Fibroblast of lung (primary cell): ENCODE measurements around the gene EMC8. TPM values are rescaled to one million over a fixed set of nuclear protein-coding genes. Genes with fewer than 3 reads are reported as not detected.
A peak's percentile ranks its signal among the peaks of the same experiment; 100 is the strongest.

Source experiments
- DNase-seq, 2 donors: peaks; one replicate each; pipeline versions ENCODE4 v3.0.0 to v3.0.0-alpha.2; 2010; ENCODE audit warnings: low read depth in 2 of 2
- H2AFZ ChIP-seq: 2 replicates; pipeline ENCODE4 v1.5.1; 2012; ENCODE audit warnings: low read length, control low read depth, inconsistent platforms
- H3K27ac ChIP-seq: 2 replicates; pipeline ENCODE4 v1.5.1; 2011; ENCODE audit warnings: low read length, control low read depth; ENCODE audit not compliant: insufficient read depth
- H3K27me3 ChIP-seq: 2 replicates; pipeline ENCODE4 v1.5.1; 2011; ENCODE audit warnings: mild to moderate bottlenecking, low read length; ENCODE audit not compliant: control insufficient read depth, insufficient read depth
- H3K36me3 ChIP-seq: 2 replicates; pipeline ENCODE4 v1.5.1; 2011; ENCODE audit warnings: low read length; ENCODE audit not compliant: control insufficient read depth, insufficient read depth
- H3K4me1 ChIP-seq: 2 replicates; pipeline ENCODE4 v1.5.1; 2011; ENCODE audit warnings: low read length; ENCODE audit not compliant: control insufficient read depth, insufficient read depth; ENCODE audit errors: extremely low read depth
- H3K4me2 ChIP-seq: 2 replicates; pipeline ENCODE4 v1.5.1; 2011; ENCODE audit warnings: low read length, control low read depth; ENCODE audit not compliant: insufficient read depth; ENCODE audit errors: extremely low read depth
- H3K4me3 ChIP-seq, 4 experiments: fragments of 200-600 bp in 1 of 4; sonication (generic) in 1 of 4; replicated peaks in 1 of 4; 2 replicates each; pipeline ENCODE4 v1.5.1; 2011 to 2016; ENCODE audit warnings: low read length in 4 of 4, low read depth in 3 of 4, mild to moderate bottlenecking in 3 of 4, control low read depth in 2 of 4, inconsistent platforms in 1 of 4, mixed read lengths in 1 of 4; ENCODE audit not compliant: insufficient read depth in 1 of 4; ENCODE audit errors: control extremely low read depth in 1 of 4
- H3K79me2 ChIP-seq: 2 replicates; pipeline ENCODE4 v1.5.1; 2012; ENCODE audit warnings: mild to moderate bottlenecking, low read length, inconsistent platforms; ENCODE audit not compliant: control insufficient read depth, insufficient read depth
- H3K9ac ChIP-seq: 2 replicates; pipeline ENCODE4 v1.5.1; 2011; ENCODE audit warnings: mild to moderate bottlenecking, low read length, control low read depth; ENCODE audit not compliant: insufficient read depth
- H3K9me3 ChIP-seq: 2 replicates; pipeline ENCODE4 v1.5.1; 2012; ENCODE audit warnings: low read depth, low read length; ENCODE audit not compliant: control insufficient read depth, insufficient read depth
- H4K20me1 ChIP-seq: 2 replicates; pipeline ENCODE4 v1.5.1; 2011; ENCODE audit warnings: low read length; ENCODE audit not compliant: control insufficient read depth, insufficient read depth; ENCODE audit errors: extremely low read depth
- CTCF ChIP-seq, 2 donors: IDR thresholded peaks in 1 of 2; conservative IDR thresholded peaks in 1 of 2; 1 replicate in 1 of 2; 2 replicates in 1 of 2; pipeline ENCODE4 v1.5.1; 2011 to 2012; ENCODE audit warnings: low read length in 2 of 2, control low read depth in 1 of 2, inconsistent platforms in 1 of 2, low read depth in 1 of 2, mild to moderate bottlenecking in 1 of 2
- EZH2 ChIP-seq: IDR thresholded peaks from 2 replicates; pipeline ENCODE4 v1.5.1; 2012; ENCODE audit warnings: low read length, control low read depth, mild to moderate bottlenecking; ENCODE audit errors: missing control alignments
- polyA plus RNA-seq, 2 donors: library from polyadenylated mRNA; depleted of rRNA in 1 of 2; stranded (reverse) in 1 of 2; unstranded in 1 of 2; fragments of >200 nt; gene quantifications; 2 replicates each; pipeline ENCODE4 v1.2.1, GENCODE V29; 2011 to 2012; ENCODE audit warnings: missing spikeins in 1 of 2
- total RNA-seq: library from RNA; depleted of rRNA; stranded (reverse); fragments of >200 nt; gene quantifications from 2 replicates; pipeline ENCODE4 v1.2.1, GENCODE V29; 2014

Gene EMC8
- total and polyA plus RNA-seq, 2 donors (not counting 1 experiment from before 2014, with no cell fraction given): 25.1 to 25.9 TPM

- Histone ChIP-seq H2AFZ (peak overlapping the region; percentile 70), H3K27ac (peak overlapping the region; percentile 0), H3K9me3 (no peaks in the 10 kb centered on the region), H4K20me1 (no peaks in the 10 kb centered on the region), H3K36me3 (no peaks in the 10 kb centered on the region), H3K4me1 (peaks cover 19% of the 10 kb centered on the region), H3K4me3 (peak overlapping the region; percentile 55 to 63 (median 61)), H3K27me3 (no peaks in the 10 kb centered on the region), H3K4me2 (peak overlapping the region; percentile 90), H3K9ac (peak overlapping the region; percentile 40), H3K79me2 (peaks cover 5% of the 10 kb centered on the region)
- TF ChIP-seq CTCF (conservative IDR thresholded peaks at IDR 0.05 in 1 of 2, IDR thresholded peaks at IDR 0.05 in 1 of 2; ENCODE audit: low read depth in 1 of 2, low read length in 2 of 2): no peak
- TF ChIP-seq EZH2: no peak
- peak; percentile 26 to 74 for DNase-seq
Observed at GRCh38 chr16:85750146-85750826, 49.1 kb downstream of the EMC8 start.

GRCh38 chr16:85749771-85750145 is 49.6 kb downstream of the EMC8 start:
- no peaks in the 10 kb centered on the region for H3K27me3 ChIP-seq
- no peak for DNase-seq
- peak overlapping the region; percentile 0 for H3K27ac ChIP-seq
- H3K9me3 ChIP-seq: no peaks in the 10 kb centered on the region
- no peaks in the 10 kb centered on the region for H3K36me3 ChIP-seq
- peak overlapping the region; percentile 55 to 63 (median 61) for H3K4me3 ChIP-seq
- H3K79me2 ChIP-seq: peaks cover 5% of the 10 kb centered on the region
- H3K4me2 ChIP-seq: peak overlapping the region; percentile 90
- no peaks in the 10 kb centered on the region for H4K20me1 ChIP-seq
- TF ChIP-seq CTCF (conservative IDR thresholded peaks at IDR 0.05 in 1 of 2, IDR thresholded peaks at IDR 0.05 in 1 of 2; ENCODE audit: low read depth in 1 of 2, low read length in 2 of 2) (no peak), EZH2 (no peak)
- H3K4me1 ChIP-seq: peaks cover 19% of the 10 kb centered on the region
- no peak overlapping the region for H3K9ac ChIP-seq
- peak overlapping the region; percentile 70 for H2AFZ ChIP-seq

- H3K27ac ChIP-seq: no peak overlapping the region
- no peaks in the 10 kb centered on the region for H3K36me3 ChIP-seq
- DNase-seq: peak; percentile 22 to 48
- peaks cover 5% of the 10 kb centered on the region for H3K79me2 ChIP-seq
- no peaks in the 10 kb centered on the region for H4K20me1 ChIP-seq
- H3K4me2 ChIP-seq: no peak overlapping the region
- H3K4me3 ChIP-seq: no peak overlapping the region
- H3K4me1 ChIP-seq: peaks cover 9% of the 10 kb centered on the region
- H3K9me3 ChIP-seq: no peaks in the 10 kb centered on the region
- no peaks in the 10 kb centered on the region for H3K27me3 ChIP-seq
- no peak overlapping the region for H2AFZ ChIP-seq
- TF ChIP-seq EZH2: no peak
- TF ChIP-seq CTCF (conservative IDR thresholded peaks at IDR 0.05 in 1 of 2, IDR thresholded peaks at IDR 0.05 in 1 of 2; ENCODE audit: low read depth in 1 of 2, low read length in 2 of 2): no peak
- H3K9ac ChIP-seq: no peak overlapping the region
Observed at GRCh38 chr16:85746460-85747215, 52.7 kb downstream of the EMC8 start.
